SK-N-SH treated with all-trans-retinoic acid at 6 μM for 48 hours (cell line): ENCODE measurements around the gene SYTL1.

ENCODE experiments used
- ATAC-seq: fragments of 200-7000 bp; cut with Tn5 transposase; 3 replicates; pipeline ENCODE4 v1.9.1; 2020; ENCODE audit warnings: mild to moderate bottlenecking, moderate library complexity
- ARNTL ChIP-seq: fragments of 450-650 bp; formaldehyde crosslinking; IDR thresholded peaks from 2 replicates; pipeline ENCODE4 v1.5.0; 2020; ENCODE audit warnings: low read depth, mild to moderate bottlenecking, moderate library complexity, borderline replicate concordance
- BACH2 ChIP-seq: fragments of 250-450 bp; sonication (Bioruptor Pico); IDR thresholded peaks from 2 replicates; pipeline ENCODE4 v1.9.0; 2021; ENCODE audit warnings: mild to moderate bottlenecking, borderline replicate concordance
- CREB5 ChIP-seq: fragments of 250-450 bp; sonication (Bioruptor Pico); IDR thresholded peaks from 2 replicates; pipeline ENCODE4 v1.5.1; 2020; ENCODE audit warnings: low read depth, mild to moderate bottlenecking, moderate library complexity
- CSDC2 ChIP-seq: fragments of 250-450 bp; sonication (Bioruptor Pico); IDR thresholded peaks from 2 replicates; pipeline ENCODE4 v1.5.0; 2020; ENCODE audit warnings: mild to moderate bottlenecking, moderate library complexity
- CSRNP3 ChIP-seq: fragments of 250-450 bp; sonication (Bioruptor Pico); IDR thresholded peaks from 2 replicates; pipeline ENCODE4 v1.5.1; 2021; ENCODE audit warnings: mild to moderate bottlenecking, moderate library complexity
- ESRRG ChIP-seq: fragments of 250-450 bp; sonication (Bioruptor Pico); IDR thresholded peaks from 2 replicates; pipeline ENCODE4 v1.6.1; 2021; ENCODE audit warnings: mild to moderate bottlenecking
- ISL1 ChIP-seq: fragments of 250-450 bp; sonication (Bioruptor Pico); IDR thresholded peaks from 2 replicates; pipeline ENCODE4 v2.1.2; 2022; ENCODE audit warnings: mild to moderate bottlenecking, moderate library complexity
- OSR1 ChIP-seq: fragments of 250-450 bp; sonication (Bioruptor Pico); IDR thresholded peaks from 2 replicates; pipeline ENCODE4 v1.8.0; 2022; ENCODE audit warnings: moderate library complexity, mild to moderate bottlenecking, inconsistent platforms
- PATZ1 ChIP-seq: fragments of 250-450 bp; sonication (Bioruptor Pico); IDR thresholded peaks from 2 replicates; pipeline ENCODE4 v1.8.0; 2020; ENCODE audit warnings: mild to moderate bottlenecking, moderate library complexity, borderline replicate concordance
- POU6F1 ChIP-seq: fragments of 250-450 bp; sonication (Bioruptor Pico); IDR thresholded peaks from 2 replicates; pipeline ENCODE4 v1.8.0; 2021; ENCODE audit warnings: low read depth, mild to moderate bottlenecking, moderate library complexity, borderline replicate concordance
- PPARA ChIP-seq: fragments of 250-450 bp; sonication (Bioruptor Pico); IDR thresholded peaks from 2 replicates; pipeline ENCODE4 v1.5.0; 2020; ENCODE audit warnings: mild to moderate bottlenecking, borderline replicate concordance
- RARB ChIP-seq: fragments of 250-450 bp; sonication (Bioruptor Pico); IDR thresholded peaks from 2 replicates; pipeline ENCODE4 v1.8.0; 2021; ENCODE audit warnings: mild to moderate bottlenecking, moderate library complexity
- SNAI2 ChIP-seq: fragments of 250-450 bp; sonication (Bioruptor Pico); IDR thresholded peaks from 2 replicates; pipeline ENCODE4 v1.5.0; 2020; ENCODE audit warnings: mild to moderate bottlenecking, moderate library complexity
- TCF4 ChIP-seq: fragments of 250-450 bp; sonication (Bioruptor Pico); IDR thresholded peaks from 2 replicates; pipeline ENCODE4 v1.8.0; 2021; ENCODE audit warnings: mild to moderate bottlenecking, moderate library complexity, borderline replicate concordance
- TSHZ2 ChIP-seq: fragments of 250-450 bp; sonication (Bioruptor Pico); IDR thresholded peaks from 2 replicates; pipeline ENCODE4 v1.5.0; 2020; ENCODE audit warnings: mild to moderate bottlenecking, moderate library complexity
- ZC3H10 ChIP-seq: fragments of 250-450 bp; sonication (Bioruptor Pico); IDR thresholded peaks from 2 replicates; pipeline ENCODE4 v1.5.1; 2021; ENCODE audit warnings: mild to moderate bottlenecking, moderate library complexity
- ZFP3 ChIP-seq: fragments of 250-450 bp; sonication (Bioruptor Pico); IDR thresholded peaks from 2 replicates; pipeline ENCODE4 v1.5.0; 2020; ENCODE audit warnings: mild to moderate bottlenecking, moderate library complexity
- ZFP30 ChIP-seq: fragments of 450-650 bp; formaldehyde crosslinking; IDR thresholded peaks from 2 replicates; pipeline ENCODE4 v1.5.0; 2022; ENCODE audit warnings: mild to moderate bottlenecking, moderate library complexity
- ZNF70 ChIP-seq: fragments of 450-650 bp; formaldehyde crosslinking; IDR thresholded peaks from 2 replicates; pipeline ENCODE4 v1.5.0; 2020; ENCODE audit warnings: mild to moderate bottlenecking, moderate library complexity
- ZNF8 ChIP-seq: fragments of 450-650 bp; formaldehyde crosslinking; IDR thresholded peaks from 2 replicates; pipeline ENCODE4 v1.5.0; 2020; ENCODE audit warnings: mild to moderate bottlenecking, moderate library complexity

Gene SYTL1

GRCh38 chr1:27306071-27306470 lies 35.8 kb upstream of the SYTL1 start:
- no peak for ATAC-seq
- no peak for TF ChIP-seq CSDC2 (CRISPR knock-in tag)
- no peak for TF ChIP-seq POU6F1
- TF ChIP-seq ZC3H10 (CRISPR knock-in tag) = no peak
- no peak for TF ChIP-seq TCF4 (CRISPR knock-in tag)
- TF ChIP-seq ZFP30 (CRISPR knock-in tag) = no peak
- TF ChIP-seq ZFP3 = no peak
- TF ChIP-seq CSRNP3 (CRISPR knock-in tag) = no peak
- no peak for TF ChIP-seq OSR1 (CRISPR knock-in tag)
- TF ChIP-seq TSHZ2 (CRISPR knock-in tag) = no peak
- no peak for TF ChIP-seq ZNF8 (CRISPR knock-in tag)
- TF ChIP-seq PATZ1 (CRISPR knock-in tag) = no peak

GRCh38 chr1:27306892-27307761 lies 34.7 kb upstream of the SYTL1 start:
- ATAC-seq = peak; percentile 42
- no peak for TF ChIP-seq SNAI2
- TF ChIP-seq ESRRG = no peak
- no peak for TF ChIP-seq ZNF70 (CRISPR knock-in tag)
- TF ChIP-seq PATZ1 (CRISPR knock-in tag) = no peak
- no peak for TF ChIP-seq CSDC2 (CRISPR knock-in tag)

- ATAC-seq = no peak
- no peak for TF ChIP-seq PPARA (CRISPR knock-in tag)
- no peak for TF ChIP-seq OSR1 (CRISPR knock-in tag)
- TF ChIP-seq ISL1 = no peak
- TF ChIP-seq ZFP30 (CRISPR knock-in tag) = no peak
- no peak for TF ChIP-seq ZNF70 (CRISPR knock-in tag)
- no peak for TF ChIP-seq TCF4 (CRISPR knock-in tag)
- no peak for TF ChIP-seq ARNTL
- no peak for TF ChIP-seq BACH2
- TF ChIP-seq ESRRG = no peak
- TF ChIP-seq ZNF8 (CRISPR knock-in tag) = no peak
- TF ChIP-seq CREB5 (CRISPR knock-in tag) = no peak
- no peak for TF ChIP-seq POU6F1
- TF ChIP-seq RARB (CRISPR knock-in tag) = no peak
Observed at GRCh38 chr1:27307874-27308598, 33.8 kb upstream of the SYTL1 start.
